Activated CD8-positive, alpha-beta memory T cell treated with anti-CD3 and anti-CD28 coated beads, Interleukin-2, amount 10 ng/mL, durations not matched to agents 7 days and 5 days (primary cell): ENCODE data around the gene DLG2. TPM values are rescaled to one million over a fixed set of nuclear protein-coding genes. Genes with fewer than 3 reads are reported as not detected.
"Not testable (repeated sequence)": the region's sequence is repeated elsewhere in the genome, so short reads cannot be mapped to it uniquely, and the experiment has no call there.

Experiments used
- ATAC-seq: fragments of 150-1000 bp; cut with Tn5 transposase; one replicate; pipeline ENCODE4 v1.10.0; 2021; ENCODE audit warnings: moderate library complexity
- CTCF ChIA-PET: fragments of 350-600 bp; sonication (Branson Sonifier 250); formaldehyde crosslinking; loops from one replicate; lab custom pipeline; 2021; ENCODE audit warnings: antibody characterized with exemption; lab: Charles Lee
- DNase-seq: peaks from one replicate; pipeline ENCODE4 v3.0.0-alpha.2; 2020
- H3K27ac Mint-ChIP-seq: one replicate; pipeline ENCODE4 v1.8.0; 2021; ENCODE audit warnings: mild to moderate bottlenecking, mixed read lengths
- H3K27me3 Mint-ChIP-seq: one replicate; pipeline ENCODE4 v1.8.0; 2021; ENCODE audit warnings: mixed read lengths
- H3K36me3 Mint-ChIP-seq: one replicate; pipeline ENCODE4 v1.8.0; 2021; ENCODE audit warnings: mild to moderate bottlenecking, mixed read lengths
- H3K4me1 Mint-ChIP-seq: one replicate; pipeline ENCODE4 v1.8.0; 2021; ENCODE audit warnings: mixed read lengths
- H3K4me3 Mint-ChIP-seq: one replicate; pipeline ENCODE4 v1.8.0; 2021; ENCODE audit warnings: mild to moderate bottlenecking, moderate library complexity, mixed read lengths
- H3K9me3 Mint-ChIP-seq: one replicate; pipeline ENCODE4 v1.8.0; 2022; ENCODE audit warnings: low read depth, mixed read lengths
- total RNA-seq, 2 experiments: library from RNA; stranded (reverse); gene quantifications; one replicate each; pipeline ENCODE4 v1.2.3, GENCODE V29; 2021

Gene DLG2
- total RNA-seq, 2 experiments from 2014 or later = 1.4 to 2.1 TPM

DNA sequence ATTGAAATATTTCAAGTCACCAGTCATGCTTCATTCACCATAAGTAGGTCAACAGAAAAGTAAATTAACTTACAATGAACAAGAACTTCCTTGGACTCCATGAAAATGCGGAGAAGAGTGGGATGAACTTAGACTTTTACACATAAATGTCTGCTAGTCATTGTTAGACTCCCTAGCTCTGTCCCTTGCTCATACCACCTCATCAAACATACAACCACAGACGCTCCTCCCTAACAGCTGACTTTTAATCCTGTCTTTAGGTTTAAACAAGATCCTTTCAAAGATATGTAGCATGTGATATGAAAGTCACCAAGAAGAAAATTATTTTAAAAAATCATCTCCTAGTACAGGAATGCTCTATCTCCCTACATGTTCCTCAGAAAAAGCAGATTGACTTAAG lies 248.1 kb downstream of the DLG2 start:
- Mint-ChIP-seq H3K36me3 (no peaks in the 10 kb centered on the region), H3K4me1 (no peaks in the 10 kb centered on the region), H3K27ac (no peak overlapping the region), H3K27me3 (no peaks in the 10 kb centered on the region), H3K9me3 (peaks cover 7% of the 10 kb centered on the region), H3K4me3 (no peak overlapping the region)
- DNase-seq = no peak
- no peak for ATAC-seq
- CTCF ChIA-PET = no interaction called here

DNA sequence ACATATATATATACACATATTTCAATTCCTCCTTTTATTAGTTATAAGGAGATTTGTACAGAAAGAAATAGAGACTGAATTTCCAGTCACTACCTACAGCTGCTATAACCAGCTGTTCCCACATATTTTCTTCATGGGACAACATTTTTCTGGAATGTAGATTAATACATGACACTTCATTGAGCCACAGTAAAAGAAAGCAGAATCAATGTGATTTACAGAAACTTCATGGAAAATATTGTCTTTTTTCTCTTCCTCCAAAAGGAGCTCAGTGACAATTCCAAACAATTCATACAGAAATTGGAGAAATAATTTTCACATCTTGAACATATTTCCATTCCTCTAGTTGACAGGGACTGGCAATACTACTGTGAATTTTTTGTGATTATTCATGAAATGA lies 249.2 kb downstream of the DLG2 start:
- DNase-seq (no peak), ATAC-seq (no peak)
- no peaks in the 10 kb centered on the region for H3K4me1 Mint-ChIP-seq
- H3K36me3 Mint-ChIP-seq = no peaks in the 10 kb centered on the region
- CTCF ChIA-PET = no interaction called here
- peaks cover 3% of the 10 kb centered on the region for H3K9me3 Mint-ChIP-seq
- H3K27me3 Mint-ChIP-seq = no peaks in the 10 kb centered on the region
- H3K27ac Mint-ChIP-seq = no peak overlapping the region
- H3K4me3 Mint-ChIP-seq = no peak overlapping the region

DNA sequence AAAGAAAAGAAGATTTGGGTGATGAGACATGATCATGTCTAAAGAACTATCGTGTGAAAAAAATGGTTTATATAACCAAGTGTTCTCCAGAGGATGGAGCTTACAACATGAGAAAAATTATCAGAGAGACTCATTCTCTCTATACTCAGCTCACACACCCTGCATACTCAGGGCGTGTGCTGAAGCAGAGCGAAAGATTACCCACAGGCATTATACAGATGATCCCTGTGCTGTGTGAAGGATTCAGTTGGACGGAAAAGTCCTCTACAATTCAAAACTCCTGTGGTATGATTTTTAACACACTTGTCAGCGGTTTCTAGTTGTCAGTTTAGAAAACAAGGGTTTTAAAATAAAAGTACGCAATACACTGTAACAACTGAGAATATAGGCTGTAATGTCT lies 267.3 kb downstream of the DLG2 start:
- ATAC-seq = no peak
- no peak for DNase-seq
- H3K27ac Mint-ChIP-seq = no peak overlapping the region
- no peaks in the 10 kb centered on the region for H3K27me3 Mint-ChIP-seq
- H3K4me1 Mint-ChIP-seq = no peaks in the 10 kb centered on the region
- CTCF ChIA-PET = no interaction called here
- no peaks in the 10 kb centered on the region for H3K36me3 Mint-ChIP-seq
- H3K9me3 Mint-ChIP-seq = peaks cover 3% of the 10 kb centered on the region
- no peak overlapping the region for H3K4me3 Mint-ChIP-seq

DNA sequence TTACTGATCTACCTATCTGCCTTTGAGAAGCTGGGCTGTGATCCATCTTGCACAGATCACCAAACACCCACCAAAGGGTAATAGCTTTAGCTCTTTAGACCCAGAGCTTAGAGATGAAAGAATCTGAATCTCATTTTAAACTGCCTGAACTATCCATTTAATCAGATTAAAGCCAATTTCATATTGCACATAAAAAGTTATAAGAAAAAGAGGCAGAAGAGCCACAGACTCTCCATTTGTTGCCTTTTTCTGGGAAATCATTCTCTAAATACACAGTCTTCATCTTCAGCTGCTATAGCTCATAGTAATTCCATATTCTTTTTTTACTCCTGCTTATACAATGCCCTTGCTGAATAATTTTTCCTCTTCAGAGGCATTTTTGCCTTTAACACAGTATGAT lies 271.2 kb downstream of the DLG2 start:
- ATAC-seq (no peak), DNase-seq (no peak)
- Mint-ChIP-seq H3K27me3 (no peaks in the 10 kb centered on the region), H3K27ac (no peak overlapping the region), H3K36me3 (no peaks in the 10 kb centered on the region), H3K4me1 (no peaks in the 10 kb centered on the region), H3K4me3 (no peak overlapping the region), H3K9me3 (no peaks in the 10 kb centered on the region)
- CTCF ChIA-PET = no interaction called here

DNA sequence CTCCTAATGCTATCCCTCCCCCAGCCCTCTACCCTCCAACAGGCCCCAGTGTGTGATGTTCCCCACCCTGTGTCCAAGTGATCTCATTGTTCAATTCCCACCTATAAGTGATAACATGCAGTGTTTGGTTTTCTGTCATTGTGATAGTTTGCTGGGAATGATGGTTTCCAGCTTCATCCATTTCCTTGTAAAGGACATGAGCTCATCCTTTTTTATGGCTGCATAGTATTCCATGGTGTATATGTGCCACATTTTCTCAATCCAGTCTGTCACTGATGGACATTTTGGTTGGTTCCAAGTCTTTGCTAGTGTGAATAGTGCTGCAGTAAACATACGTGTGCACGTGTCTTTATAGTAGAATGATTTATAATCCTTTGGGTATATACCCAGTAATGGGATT lies 277.6 kb downstream of the DLG2 start:
- H3K4me3 Mint-ChIP-seq, CTCF ChIA-PET, H3K27me3 Mint-ChIP-seq, H3K36me3 Mint-ChIP-seq, DNase-seq, H3K4me1 Mint-ChIP-seq, ATAC-seq, H3K27ac Mint-ChIP-seq, H3K9me3 Mint-ChIP-seq: not testable (repeated sequence)

DNA sequence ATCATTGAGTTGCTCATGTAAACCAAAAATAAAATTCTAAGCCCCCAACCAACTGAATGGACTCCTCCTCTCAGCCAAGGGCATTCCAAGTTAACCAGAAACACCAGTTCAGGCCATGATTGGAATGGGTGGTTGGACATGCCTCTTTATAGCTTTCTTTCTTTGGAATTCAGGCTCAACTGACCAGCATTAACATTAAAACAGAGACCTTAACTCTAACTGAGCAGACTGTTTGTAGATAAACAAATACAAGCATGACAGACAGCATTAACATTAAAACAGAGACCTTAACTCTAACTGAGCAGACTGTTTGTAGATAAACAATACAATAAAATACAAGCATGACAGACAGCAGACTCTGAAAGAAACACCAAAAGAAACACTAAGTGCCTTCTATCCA lies 278.2 kb downstream of the DLG2 start:
- no peak for ATAC-seq
- peaks cover 9% of the 10 kb centered on the region for H3K9me3 Mint-ChIP-seq
- H3K4me1 Mint-ChIP-seq = no peaks in the 10 kb centered on the region

DNA sequence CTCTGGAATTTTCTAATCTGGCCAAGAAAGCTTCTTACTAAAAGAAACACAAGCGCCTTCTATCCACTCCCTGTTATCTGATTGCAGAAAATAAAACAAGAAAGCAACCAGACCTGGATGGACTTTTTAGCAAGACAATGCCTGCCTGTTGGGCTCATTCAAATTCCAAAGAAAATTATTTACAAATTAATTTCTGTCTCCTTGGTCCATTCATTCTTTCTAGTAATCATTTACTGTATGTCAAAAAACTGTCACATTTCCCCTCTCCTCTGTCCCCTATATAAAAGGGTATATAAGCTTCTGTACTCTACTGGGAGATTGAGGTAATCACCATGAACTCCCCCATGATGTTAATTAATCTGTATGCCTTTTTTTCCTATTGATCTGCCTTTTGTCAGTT lies 279.9 kb downstream of the DLG2 start:
- Mint-ChIP-seq H3K4me3 (no peak overlapping the region), H3K4me1 (no peaks in the 10 kb centered on the region), H3K9me3 (peaks cover 13% of the 10 kb centered on the region), H3K27ac (no peak overlapping the region), H3K27me3 (no peaks in the 10 kb centered on the region), H3K36me3 (no peaks in the 10 kb centered on the region)
- DNase-seq (no peak), ATAC-seq (no peak)
- CTCF ChIA-PET = no interaction called here

More for the DNA sequence above, 278.2 kb downstream of the DLG2 start:
- H3K27me3 Mint-ChIP-seq = no peaks in the 10 kb centered on the region
- no peak overlapping the region for H3K27ac Mint-ChIP-seq
- CTCF ChIA-PET = no interaction called here
- DNase-seq = no peak
- H3K4me3 Mint-ChIP-seq = no peak overlapping the region
- H3K36me3 Mint-ChIP-seq = no peaks in the 10 kb centered on the region

DNA sequence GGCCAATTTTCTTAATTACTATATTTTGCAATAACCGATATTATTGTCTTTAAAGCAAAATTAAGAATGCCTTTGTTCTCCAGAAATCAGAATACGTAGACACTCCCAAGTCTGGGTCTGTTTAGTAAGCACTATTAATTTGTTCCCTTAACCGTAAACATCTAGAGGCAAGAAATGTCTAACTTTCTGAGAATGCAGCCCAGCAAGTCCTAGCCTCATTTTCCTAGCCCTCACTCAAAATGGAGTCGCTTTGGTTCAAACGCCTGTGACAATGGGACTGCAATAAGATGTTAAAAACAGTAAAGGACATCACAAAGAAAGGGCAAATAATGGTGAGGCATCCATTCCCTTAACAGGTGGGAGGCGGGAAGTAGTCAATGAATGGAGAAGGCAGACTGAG lies 280.7 kb downstream of the DLG2 start:
- DNase-seq (no peak), ATAC-seq (no peak)
- no peaks in the 10 kb centered on the region for H3K4me1 Mint-ChIP-seq
- H3K36me3 Mint-ChIP-seq = no peaks in the 10 kb centered on the region
- H3K27me3 Mint-ChIP-seq = no peaks in the 10 kb centered on the region
- no peak overlapping the region for H3K27ac Mint-ChIP-seq
- peaks cover 13% of the 10 kb centered on the region for H3K9me3 Mint-ChIP-seq
- no peak overlapping the region for H3K4me3 Mint-ChIP-seq
- CTCF ChIA-PET = no interaction called here

DNA sequence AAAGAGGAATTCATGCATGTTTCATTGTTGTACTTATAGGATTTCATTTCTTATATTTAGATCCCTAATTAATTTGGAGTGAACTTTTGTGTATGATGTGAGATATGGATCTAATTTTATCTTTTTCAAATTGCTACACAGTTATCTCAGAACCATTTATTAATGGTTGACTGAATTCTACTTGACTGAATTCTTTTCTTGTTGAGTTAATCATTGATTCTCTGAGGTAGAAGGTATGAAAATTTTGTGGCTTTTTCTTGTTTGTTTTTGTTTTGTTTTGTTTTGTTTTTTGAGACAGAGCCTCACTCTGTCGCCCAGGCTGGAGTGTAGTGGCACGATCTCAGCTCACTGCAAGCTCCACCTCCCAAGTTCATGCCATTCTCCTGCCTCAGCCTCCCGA lies 286.3 kb downstream of the DLG2 start:
- H3K9me3 Mint-ChIP-seq = peaks cover 14% of the 10 kb centered on the region
- H3K27ac Mint-ChIP-seq, H3K4me1 Mint-ChIP-seq, DNase-seq, H3K4me3 Mint-ChIP-seq, H3K36me3 Mint-ChIP-seq, CTCF ChIA-PET, H3K27me3 Mint-ChIP-seq, ATAC-seq: not testable (repeated sequence)

DNA sequence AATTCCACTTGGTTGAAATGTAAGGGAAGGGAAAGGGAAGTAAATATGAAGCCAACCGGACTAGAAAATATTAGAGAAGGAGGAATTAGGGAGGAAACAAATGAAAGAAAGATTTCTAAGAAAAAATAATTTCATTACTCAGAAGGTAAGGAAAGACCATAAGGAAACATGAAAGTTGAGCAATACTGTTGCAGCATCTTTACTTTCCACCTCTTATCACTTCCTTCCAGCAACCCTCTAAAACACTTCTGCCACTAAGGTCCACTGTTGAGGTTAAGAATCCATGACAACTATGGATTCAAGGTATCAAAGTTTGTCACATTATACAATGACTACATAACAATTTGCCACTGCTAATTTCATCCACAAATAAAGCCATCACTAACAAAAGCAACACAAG lies 308.6 kb downstream of the DLG2 start:
- ATAC-seq (no peak), DNase-seq (no peak)
- Mint-ChIP-seq H3K27ac (no peak overlapping the region), H3K4me1 (no peaks in the 10 kb centered on the region), H3K9me3 (no peaks in the 10 kb centered on the region), H3K27me3 (no peaks in the 10 kb centered on the region), H3K36me3 (no peaks in the 10 kb centered on the region), H3K4me3 (no peak overlapping the region)
- CTCF ChIA-PET = no interaction called here

DNA sequence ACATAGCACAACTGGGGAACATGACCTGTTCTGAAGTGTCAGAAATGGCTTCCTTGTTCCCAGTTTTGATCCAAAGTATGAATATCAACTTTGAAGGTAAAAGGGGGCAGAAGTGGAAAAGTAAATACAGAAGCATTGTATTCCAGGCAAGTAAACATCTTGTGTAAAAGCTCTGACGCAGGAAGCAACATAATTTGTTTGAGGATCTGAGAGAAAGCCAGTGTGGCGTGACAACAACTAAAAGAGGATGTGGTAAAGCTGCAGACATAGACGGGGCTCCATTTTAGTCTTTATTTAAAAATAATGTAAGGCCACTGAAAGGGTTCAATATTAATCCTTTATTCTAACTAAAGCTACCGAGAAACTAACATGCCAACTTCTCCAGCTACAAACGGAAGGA lies 310.2 kb downstream of the DLG2 start:
- DNase-seq = no peak
- Mint-ChIP-seq H3K36me3 (no peaks in the 10 kb centered on the region), H3K27me3 (no peaks in the 10 kb centered on the region), H3K9me3 (no peaks in the 10 kb centered on the region), H3K4me1 (no peaks in the 10 kb centered on the region), H3K27ac (no peak overlapping the region), H3K4me3 (no peak overlapping the region)
- CTCF ChIA-PET = no interaction called here
- no peak for ATAC-seq

DNA sequence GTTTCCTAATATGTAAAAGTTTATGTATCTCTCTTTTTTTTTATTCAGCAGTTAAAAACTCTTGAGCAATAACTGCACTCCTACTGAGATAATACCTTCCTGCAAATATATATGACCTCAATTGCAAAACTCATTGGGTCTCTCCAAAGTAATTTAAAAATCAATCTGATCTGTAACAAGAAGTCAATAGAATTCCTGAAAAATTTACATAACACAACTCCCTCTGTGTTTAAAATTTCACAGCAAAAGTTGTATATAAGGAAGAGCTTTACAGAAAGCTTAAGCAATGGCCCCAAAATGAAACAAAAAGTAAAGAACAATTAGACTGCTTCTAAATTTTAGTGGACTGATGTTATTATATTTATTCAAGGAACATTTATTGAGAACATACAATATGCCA lies 313.4 kb downstream of the DLG2 start:
- CTCF ChIA-PET = no interaction called here
- no peaks in the 10 kb centered on the region for H3K27me3 Mint-ChIP-seq
- ATAC-seq = no peak
- no peak overlapping the region for H3K27ac Mint-ChIP-seq
- H3K4me3 Mint-ChIP-seq = no peak overlapping the region
- H3K36me3 Mint-ChIP-seq = no peaks in the 10 kb centered on the region
- no peaks in the 10 kb centered on the region for H3K4me1 Mint-ChIP-seq
- no peaks in the 10 kb centered on the region for H3K9me3 Mint-ChIP-seq
- DNase-seq = no peak

DNA sequence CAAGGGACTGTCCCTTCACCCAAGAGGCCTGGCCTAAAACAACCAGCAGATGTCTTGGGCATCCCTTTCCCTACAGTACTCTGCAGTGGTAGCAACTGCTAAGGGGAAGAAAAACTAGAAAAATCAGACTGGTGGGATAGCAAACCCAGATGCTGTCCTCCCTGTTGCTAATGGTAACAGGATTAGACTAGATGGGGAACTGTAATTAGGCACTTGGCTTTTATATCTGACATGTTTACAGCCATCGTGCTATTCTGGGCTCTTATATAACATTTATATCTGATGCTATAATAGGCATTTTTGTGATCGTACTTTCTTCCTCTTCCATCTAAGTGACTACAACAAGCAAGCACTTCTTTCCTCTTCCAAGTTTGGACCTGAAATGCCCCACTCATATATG lies 316.7 kb downstream of the DLG2 start:
- H3K27me3 Mint-ChIP-seq = no peaks in the 10 kb centered on the region
- no peaks in the 10 kb centered on the region for H3K4me1 Mint-ChIP-seq
- no peak overlapping the region for H3K27ac Mint-ChIP-seq
- CTCF ChIA-PET = no interaction called here
- no peaks in the 10 kb centered on the region for H3K36me3 Mint-ChIP-seq
- H3K4me3 Mint-ChIP-seq = no peak overlapping the region
- peaks cover 6% of the 10 kb centered on the region for H3K9me3 Mint-ChIP-seq
- ATAC-seq (no peak), DNase-seq (no peak)

DNA sequence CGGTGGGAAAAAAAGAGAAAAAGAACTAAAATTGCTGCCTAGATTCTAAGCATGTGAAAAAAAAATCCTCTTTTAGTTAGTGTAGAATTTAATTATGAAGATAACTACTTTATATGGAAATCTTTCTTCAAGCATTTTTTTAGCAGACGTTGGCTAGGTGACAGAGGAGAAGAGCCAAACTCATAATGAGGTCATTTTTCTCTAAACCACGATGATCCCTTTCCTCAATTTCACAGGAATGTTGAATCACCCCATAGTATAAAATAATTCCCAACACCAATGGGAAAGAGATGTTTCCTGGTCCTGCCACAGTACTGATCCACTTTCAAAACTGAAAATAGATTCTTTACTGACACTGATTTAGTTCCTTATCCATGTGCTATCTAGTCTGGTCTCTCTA lies 319.8 kb downstream of the DLG2 start:
- peaks cover 8% of the 10 kb centered on the region for H3K9me3 Mint-ChIP-seq
- H3K4me3 Mint-ChIP-seq = no peak overlapping the region
- H3K27ac Mint-ChIP-seq = no peak overlapping the region
- DNase-seq = no peak
- H3K36me3 Mint-ChIP-seq = no peaks in the 10 kb centered on the region
- no peaks in the 10 kb centered on the region for H3K4me1 Mint-ChIP-seq
- ATAC-seq = no peak
- CTCF ChIA-PET = no interaction called here
- no peaks in the 10 kb centered on the region for H3K27me3 Mint-ChIP-seq

DNA sequence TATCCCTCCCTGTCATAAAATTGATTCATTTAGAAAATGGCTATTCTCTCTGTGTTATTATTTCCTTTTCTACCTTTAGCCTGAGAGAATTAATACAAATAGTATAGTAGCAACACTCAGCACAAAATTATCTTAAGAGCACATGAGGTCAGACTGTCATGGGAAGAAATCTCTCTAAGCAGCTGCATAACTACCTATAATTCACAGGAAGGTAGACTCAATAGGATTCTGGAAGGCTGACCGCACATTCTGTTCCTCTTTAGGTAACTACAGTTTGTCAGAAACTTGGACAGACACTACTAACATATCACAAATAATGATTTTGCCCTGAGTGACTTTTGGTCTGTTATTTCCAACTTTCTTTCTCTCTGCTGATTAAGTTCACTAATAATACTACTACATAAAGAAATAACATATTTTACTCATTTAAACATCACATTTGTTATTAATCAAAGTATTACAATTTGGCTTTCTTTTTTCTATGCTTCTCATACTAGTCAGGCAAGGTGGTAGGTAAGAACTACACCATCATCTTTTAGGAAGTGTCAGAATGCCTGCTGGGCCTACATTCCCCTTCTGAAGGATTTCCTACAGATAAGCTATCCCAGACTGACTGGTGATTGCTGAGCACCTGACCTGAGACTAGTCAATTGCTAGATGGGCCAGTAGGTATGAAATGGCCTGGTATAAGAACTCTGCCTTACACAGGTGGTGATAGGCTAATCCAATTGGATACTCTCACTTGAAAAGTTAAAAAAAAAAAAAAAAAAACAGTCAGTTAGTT lies 325.1 kb downstream of the DLG2 start:
- H3K27ac Mint-ChIP-seq = no peak overlapping the region
- H3K4me1 Mint-ChIP-seq = no peaks in the 10 kb centered on the region
- H3K9me3 Mint-ChIP-seq = peaks cover 6% of the 10 kb centered on the region
- no peak overlapping the region for H3K4me3 Mint-ChIP-seq
- H3K36me3 Mint-ChIP-seq = no peaks in the 10 kb centered on the region
- H3K27me3 Mint-ChIP-seq = no peaks in the 10 kb centered on the region
- DNase-seq (no peak), ATAC-seq (no peak)
- CTCF ChIA-PET = no interaction called here
